ENCODE data around the gene KIAA1671.

GRCh38 chr22:25080855-25081254 lies 128.3 kb downstream of the KIAA1671 start:
- no peak for TF ChIP-seq CTCF (IDR thresholded peaks at IDR 0.05)
- TF ChIP-seq POLR2AphosphoS5 (IDR thresholded peaks at IDR 0.05; ENCODE audit: low read depth, low read length), result no peak
- no peak for TF ChIP-seq NFIC (IDR thresholded peaks at IDR 0.05; ENCODE audit: borderline replicate concordance)
- no peak for TF ChIP-seq YY1 (IDR thresholded peaks at IDR 0.05; ENCODE audit: low read depth)
- TF ChIP-seq REST (IDR thresholded peaks at IDR 0.05; ENCODE audit: low read depth, low read length), result no peak
- TF ChIP-seq TCF12 (IDR thresholded peaks at IDR 0.05), result no peak
- no peak for TF ChIP-seq SIN3A (IDR thresholded peaks at IDR 0.05; ENCODE audit: borderline replicate concordance, low read depth, low read length)
- no peak for TF ChIP-seq RCOR1 (IDR thresholded peaks at IDR 0.05; ENCODE audit: low read length)
- no peak for TF ChIP-seq GABPA (IDR thresholded peaks at IDR 0.05; ENCODE audit: low read depth)
- no peak for TF ChIP-seq TEAD4 (IDR thresholded peaks at IDR 0.05; ENCODE audit: borderline replicate concordance, insufficient read depth)
- no peak for TF ChIP-seq RFX5 (IDR thresholded peaks at IDR 0.05; ENCODE audit: low read length)
